Hepatocyte (in vitro differentiated cells): ENCODE data around the gene TRIM17.

Experiments
- EZH2 ChIP-seq: fragments of 200-600 bp; sonication (generic); IDR thresholded peaks from 2 replicates; pipeline ENCODE4 v1.6.1; 2016; ENCODE audit warnings: antibody characterized with exemption, mild to moderate bottlenecking, borderline replicate concordance
- TF ChIP-seq, protein P1 (sequence below): fragments of 200-600 bp; sonication (generic); IDR thresholded peaks from 2 replicates; pipeline ENCODE4 v1.5.1; 2016; ENCODE audit warnings: antibody characterized with exemption, mild to moderate bottlenecking; ENCODE audit not compliant: poor library complexity

DNA sequence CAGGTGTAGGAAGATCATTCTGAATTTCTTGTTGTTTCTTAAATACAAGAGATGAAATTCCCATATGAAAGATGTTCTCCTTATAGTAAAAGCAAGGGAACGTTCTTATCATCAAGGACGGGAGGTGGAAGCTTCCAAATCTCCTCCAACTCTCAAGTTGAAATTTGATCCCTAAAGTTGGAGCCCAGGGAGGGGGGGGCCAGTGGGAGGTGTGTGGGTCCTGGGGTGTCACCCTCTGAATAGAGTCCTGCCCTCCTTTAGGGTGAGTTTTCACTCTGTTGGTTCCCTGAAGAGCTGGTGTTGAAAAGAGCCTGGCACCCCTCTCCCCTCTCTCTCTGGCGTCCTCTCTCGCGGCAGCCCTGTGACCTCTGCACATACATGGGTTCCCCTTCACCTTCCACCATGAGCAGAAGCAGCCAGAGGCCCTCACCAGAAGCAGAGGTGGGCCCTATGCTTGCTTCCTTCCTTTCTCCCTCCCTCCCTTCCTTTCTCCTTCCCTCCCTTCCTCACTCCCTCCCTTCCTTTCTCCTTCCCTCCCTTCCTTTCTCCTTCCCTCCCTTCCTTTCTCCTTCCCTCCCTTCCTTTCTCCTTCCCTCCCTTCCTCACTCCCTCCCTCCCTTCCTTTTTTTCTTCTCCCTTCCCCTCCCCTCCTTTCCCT lies 10.0 kb upstream of the TRIM17 start:
- TF ChIP-seq, protein P1, sequence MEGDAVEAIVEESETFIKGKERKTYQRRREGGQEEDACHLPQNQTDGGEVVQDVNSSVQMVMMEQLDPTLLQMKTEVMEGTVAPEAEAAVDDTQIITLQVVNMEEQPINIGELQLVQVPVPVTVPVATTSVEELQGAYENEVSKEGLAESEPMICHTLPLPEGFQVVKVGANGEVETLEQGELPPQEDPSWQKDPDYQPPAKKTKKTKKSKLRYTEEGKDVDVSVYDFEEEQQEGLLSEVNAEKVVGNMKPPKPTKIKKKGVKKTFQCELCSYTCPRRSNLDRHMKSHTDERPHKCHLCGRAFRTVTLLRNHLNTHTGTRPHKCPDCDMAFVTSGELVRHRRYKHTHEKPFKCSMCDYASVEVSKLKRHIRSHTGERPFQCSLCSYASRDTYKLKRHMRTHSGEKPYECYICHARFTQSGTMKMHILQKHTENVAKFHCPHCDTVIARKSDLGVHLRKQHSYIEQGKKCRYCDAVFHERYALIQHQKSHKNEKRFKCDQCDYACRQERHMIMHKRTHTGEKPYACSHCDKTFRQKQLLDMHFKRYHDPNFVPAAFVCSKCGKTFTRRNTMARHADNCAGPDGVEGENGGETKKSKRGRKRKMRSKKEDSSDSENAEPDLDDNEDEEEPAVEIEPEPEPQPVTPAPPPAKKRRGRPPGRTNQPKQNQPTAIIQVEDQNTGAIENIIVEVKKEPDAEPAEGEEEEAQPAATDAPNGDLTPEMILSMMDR, result no peak
- no peak for TF ChIP-seq EZH2
